Mucosa of descending colon (tissue), 3 donors: ENCODE measurements around the gene RTEL1. TPM values are rescaled to one million over a fixed set of nuclear protein-coding genes. Genes with fewer than 3 reads are reported as not detected.

Experiments used
- ATAC-seq: fragments of 200-7000 bp; cut with Tn5 transposase; one replicate; pipeline ENCODE4 v1.9.1; 2020; ENCODE audit warnings: mild to moderate bottlenecking, moderate library complexity
- DNase-seq, 3 donors: peaks; one replicate each; pipeline ENCODE4 v3.0.0-alpha.2; 2020
- H3K36me3 ChIP-seq: fragments of 200-600 bp; one replicate; pipeline ENCODE4 v1.8.0; 2021; ENCODE audit warnings: low read depth, mild to moderate bottlenecking
- H3K4me1 ChIP-seq: fragments of 200-600 bp; one replicate; pipeline ENCODE4 v1.8.0; 2021; ENCODE audit warnings: low read depth, mild to moderate bottlenecking
- H3K4me3 ChIP-seq: fragments of 200-600 bp; one replicate; pipeline ENCODE4 v1.8.0; 2021; ENCODE audit warnings: mild to moderate bottlenecking
- H3K9me3 ChIP-seq: fragments of 200-600 bp; one replicate; pipeline ENCODE4 v1.8.0; 2021; ENCODE audit warnings: mild to moderate bottlenecking
- intact Hi-C, 2 donors: fragments of 100-400 bp; cut with DNase I in 1 of 2; cut with micrococcal nuclease in 1 of 2; formaldehyde crosslinking; loops; one replicate each; pipeline versions ENCODE4 v1.11.0 to v1.11.1; 2022; cut with DNase I, micrococcal nuclease
- total RNA-seq, 3 donors: library from RNA; stranded (reverse); fragmentation: NEBNext Ultra II Directional in 2 of 3; extraction: Animal tissue kit (Norgen Biotek cat#: 25700) in 2 of 3; gene quantifications; one replicate each; pipeline versions ENCODE4 v1.2.1 to v1.2.4, GENCODE V29; 2021 to 2023
- TF ChIP-seq, protein P1 (sequence below): fragments of 200-600 bp; IDR thresholded peaks from one replicate; pipeline ENCODE4 v1.8.0; 2022; ENCODE audit warnings: antibody characterized with exemption, mild to moderate bottlenecking
- donor health status: DM: no; HTN: no; CAD: no; lungs with moderate emphysema.
- donor health status: DM: no; HTN: no; CAD: no.
- donor health status: DM: no; HTN: yes; CAD: no.

RTEL1 gene
- total RNA-seq, 3 donors from 2014 or later, result 23.5 to 42.8 (median 34.2) TPM

DNA sequence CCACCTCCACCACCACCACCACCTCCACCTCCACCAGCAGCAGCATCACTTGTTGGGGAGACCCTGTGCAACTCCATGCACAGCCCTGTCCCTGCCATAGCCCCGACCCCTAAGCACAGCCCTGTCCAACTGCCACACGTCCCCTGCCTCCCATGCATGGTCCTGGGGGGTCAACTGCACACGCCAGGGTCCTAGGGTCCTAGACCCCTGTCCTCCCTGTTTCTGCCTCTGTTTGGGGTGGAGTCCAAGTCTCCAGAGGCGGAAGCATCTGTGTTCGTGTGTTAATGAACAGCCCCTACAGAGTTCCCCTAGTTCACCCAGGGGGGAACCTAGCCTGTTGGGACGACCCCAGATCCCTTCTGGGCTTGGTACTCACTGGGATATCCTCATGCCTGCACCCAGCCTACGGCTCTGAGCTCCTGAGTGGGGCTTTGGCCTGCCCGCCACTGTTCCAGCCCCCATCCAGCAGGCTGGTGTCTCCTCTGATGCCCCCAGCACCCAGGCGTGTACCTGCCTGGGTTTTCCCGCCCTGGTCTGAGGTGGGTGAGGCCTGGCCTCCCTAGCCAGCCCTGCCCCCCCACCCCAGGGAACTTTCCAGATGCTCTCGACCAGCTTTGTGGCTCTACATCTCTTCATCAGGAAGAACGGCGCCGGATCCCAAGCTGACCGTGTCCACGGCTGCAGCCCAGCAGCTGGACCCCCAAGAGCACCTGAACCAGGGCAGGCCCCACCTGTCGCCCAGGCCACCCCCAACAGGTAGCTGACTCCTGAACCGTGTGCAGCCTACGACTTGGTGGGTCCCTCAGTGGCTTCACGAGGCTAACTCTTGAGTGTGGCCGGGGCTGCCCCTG is 35.8 kb downstream of the RTEL1 start:
- DNase-seq, result peak in 1 of 3 donors; percentile 40
- TF ChIP-seq, protein P1, sequence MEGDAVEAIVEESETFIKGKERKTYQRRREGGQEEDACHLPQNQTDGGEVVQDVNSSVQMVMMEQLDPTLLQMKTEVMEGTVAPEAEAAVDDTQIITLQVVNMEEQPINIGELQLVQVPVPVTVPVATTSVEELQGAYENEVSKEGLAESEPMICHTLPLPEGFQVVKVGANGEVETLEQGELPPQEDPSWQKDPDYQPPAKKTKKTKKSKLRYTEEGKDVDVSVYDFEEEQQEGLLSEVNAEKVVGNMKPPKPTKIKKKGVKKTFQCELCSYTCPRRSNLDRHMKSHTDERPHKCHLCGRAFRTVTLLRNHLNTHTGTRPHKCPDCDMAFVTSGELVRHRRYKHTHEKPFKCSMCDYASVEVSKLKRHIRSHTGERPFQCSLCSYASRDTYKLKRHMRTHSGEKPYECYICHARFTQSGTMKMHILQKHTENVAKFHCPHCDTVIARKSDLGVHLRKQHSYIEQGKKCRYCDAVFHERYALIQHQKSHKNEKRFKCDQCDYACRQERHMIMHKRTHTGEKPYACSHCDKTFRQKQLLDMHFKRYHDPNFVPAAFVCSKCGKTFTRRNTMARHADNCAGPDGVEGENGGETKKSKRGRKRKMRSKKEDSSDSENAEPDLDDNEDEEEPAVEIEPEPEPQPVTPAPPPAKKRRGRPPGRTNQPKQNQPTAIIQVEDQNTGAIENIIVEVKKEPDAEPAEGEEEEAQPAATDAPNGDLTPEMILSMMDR, result no peak
- ATAC-seq, result no peak
- no peaks in the 10 kb centered on the region for H3K36me3 ChIP-seq
- H3K4me3 ChIP-seq, result no peak overlapping the region
- intact Hi-C loops, result no loop called here
- peaks cover 63% of the 10 kb centered on the region for H3K4me1 ChIP-seq
- no peaks in the 10 kb centered on the region for H3K9me3 ChIP-seq

DNA sequence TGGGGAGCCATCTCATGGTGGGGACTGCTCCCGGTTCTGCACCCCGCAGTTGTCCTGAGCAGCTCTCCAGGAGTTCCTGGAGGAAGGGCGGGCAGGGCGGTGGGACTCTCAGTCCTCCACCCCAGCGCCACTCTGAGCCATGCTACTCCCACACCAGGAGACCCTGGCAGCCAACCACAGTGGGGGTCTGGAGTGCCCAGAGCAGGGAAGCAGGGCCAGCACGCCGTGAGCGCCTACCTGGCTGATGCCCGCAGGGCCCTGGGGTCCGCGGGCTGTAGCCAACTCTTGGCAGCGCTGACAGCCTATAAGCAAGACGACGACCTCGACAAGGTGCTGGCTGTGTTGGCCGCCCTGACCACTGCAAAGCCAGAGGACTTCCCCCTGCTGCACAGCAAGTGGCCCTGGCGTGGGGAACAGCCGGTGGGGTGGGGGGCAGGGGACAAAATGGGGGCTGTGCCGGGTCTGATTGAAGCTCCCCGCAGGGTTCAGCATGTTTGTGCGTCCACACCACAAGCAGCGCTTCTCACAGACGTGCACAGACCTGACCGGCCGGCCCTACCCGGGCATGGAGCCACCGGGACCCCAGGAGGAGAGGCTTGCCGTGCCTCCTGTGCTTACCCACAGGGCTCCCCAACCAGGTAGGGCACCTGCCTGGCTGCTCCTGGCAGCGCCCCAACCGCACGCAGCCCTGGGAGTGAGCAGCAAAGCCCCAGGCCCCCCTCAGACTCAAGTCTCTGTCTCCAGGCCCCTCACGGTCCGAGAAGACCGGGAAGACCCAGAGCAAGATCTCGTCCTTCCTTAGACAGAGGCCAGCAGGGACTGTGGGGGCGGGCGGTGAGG is 36.7 kb downstream of the RTEL1 start:
- TF ChIP-seq, protein P1, result no peak
- DNase-seq (peak in 1 of 3 donors; percentile 51), ATAC-seq (no peak)
- peaks cover 61% of the 10 kb centered on the region for H3K4me1 ChIP-seq
- H3K4me3 ChIP-seq, result no peak overlapping the region
- H3K9me3 ChIP-seq, result no peaks in the 10 kb centered on the region
- intact Hi-C loops, result no loop called here
- no peaks in the 10 kb centered on the region for H3K36me3 ChIP-seq

DNA sequence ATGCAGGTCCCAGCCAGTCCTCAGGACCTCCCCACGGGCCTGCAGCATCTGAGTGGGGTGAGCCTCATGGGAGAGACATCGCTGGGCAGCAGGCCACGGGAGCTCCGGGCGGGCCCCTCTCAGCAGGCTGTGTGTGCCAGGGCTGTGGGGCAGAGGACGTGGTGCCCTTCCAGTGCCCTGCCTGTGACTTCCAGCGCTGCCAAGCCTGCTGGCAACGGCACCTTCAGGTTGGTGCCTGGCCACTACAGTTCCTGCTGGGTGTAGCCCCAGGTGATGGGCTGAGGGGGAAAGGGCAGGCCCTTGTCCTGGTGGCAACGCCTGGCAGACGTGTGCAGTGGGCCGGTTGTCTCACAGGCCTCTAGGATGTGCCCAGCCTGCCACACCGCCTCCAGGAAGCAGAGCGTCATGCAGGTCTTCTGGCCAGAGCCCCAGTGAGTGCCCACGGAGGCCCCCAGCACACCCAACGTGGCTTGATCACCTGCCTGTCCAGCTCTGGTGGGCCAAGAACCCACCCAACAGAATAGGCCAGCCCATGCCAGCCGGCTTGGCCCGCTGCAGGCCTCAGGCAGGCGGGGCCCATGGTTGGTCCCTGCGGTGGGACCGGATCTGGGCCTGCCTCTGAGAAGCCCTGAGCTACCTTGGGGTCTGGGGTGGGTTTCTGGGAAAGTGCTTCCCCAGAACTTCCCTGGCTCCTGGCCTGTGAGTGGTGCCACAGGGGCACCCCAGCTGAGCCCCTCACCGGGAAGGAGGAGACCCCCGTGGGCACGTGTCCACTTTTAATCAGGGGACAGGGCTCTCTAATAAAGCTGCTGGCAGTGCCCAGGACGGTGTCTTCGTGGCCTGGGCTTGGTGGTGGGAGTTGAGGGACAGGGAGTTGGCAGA is 37.6 kb downstream of the RTEL1 start:
- Histone ChIP-seq H3K4me3 (no peak overlapping the region), H3K36me3 (no peaks in the 10 kb centered on the region), H3K9me3 (no peaks in the 10 kb centered on the region), H3K4me1 (peaks cover 52% of the 10 kb centered on the region)
- DNase-seq (peak in 1 of 3 donors; percentile 67), ATAC-seq (peak; percentile 24)
- TF ChIP-seq, protein P1, result no peak
- intact Hi-C loops, result no loop called here

DNA sequence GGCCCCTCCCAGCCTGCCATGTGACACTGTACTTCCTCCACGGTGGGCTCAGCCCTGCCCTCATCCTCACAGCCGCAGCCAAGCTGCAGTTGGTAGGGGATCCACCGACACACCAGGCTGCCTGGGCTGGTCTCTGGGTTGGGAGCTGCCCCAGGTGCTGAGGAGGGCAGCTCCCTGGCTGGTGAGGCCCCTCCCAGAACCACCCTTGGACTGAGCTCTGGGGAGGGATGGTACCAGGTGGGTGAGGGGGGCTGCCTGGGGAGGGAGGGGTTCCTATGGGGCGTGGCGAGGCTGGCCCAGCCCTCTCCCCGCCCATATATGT is 38.2 kb downstream of the RTEL1 start:
- ATAC-seq (peak; percentile 65), DNase-seq (peak; percentile 57 to 87 (median 74))
- TF ChIP-seq, protein P1, result no peak
- Histone ChIP-seq H3K36me3 (no peaks in the 10 kb centered on the region), H3K4me3 (no peak overlapping the region), H3K9me3 (no peaks in the 10 kb centered on the region), H3K4me1 (peaks cover 46% of the 10 kb centered on the region)
- intact Hi-C loops, result no loop called here
